Fibroblast of villous mesenchyme (primary cell): Measurements from ENCODE around the gene SORCS3. TPM values are rescaled to one million over a fixed set of nuclear protein-coding genes. Genes with fewer than 3 reads are reported as not detected.

Source experiments
- DNase-seq: peaks from one replicate; pipeline ENCODE4 v3.0.0-alpha.2; 2010; ENCODE audit warnings: low read depth
- H3K4me3 ChIP-seq: 2 replicates; pipeline ENCODE4 v1.5.1; 2011; ENCODE audit warnings: low read depth, mild to moderate bottlenecking, low read length
- CTCF ChIP-seq: IDR thresholded peaks from 2 replicates; pipeline ENCODE4 v1.5.1; 2012; ENCODE audit warnings: low read depth, mild to moderate bottlenecking, low read length; ENCODE audit not compliant: insufficient read depth
- total RNA-seq: library from RNA; depleted of rRNA; stranded (reverse); fragments of >200 nt; gene quantifications from 2 replicates; pipeline ENCODE4 v1.2.3, GENCODE V29; 2012

Gene SORCS3
- total RNA-seq, 1 donor, result not detected

- no peak overlapping the region for H3K4me3 ChIP-seq
- no peak for DNase-seq
- no peak for TF ChIP-seq CTCF
Measured at GRCh38 chr10:105210546-105210945, 569.5 kb downstream of the SORCS3 start.

GRCh38 chr10:105237685-105238084 is 596.6 kb downstream of the SORCS3 start:
- no peak overlapping the region for H3K4me3 ChIP-seq
- TF ChIP-seq CTCF, result no peak
- no peak for DNase-seq

GRCh38 chr10:105239311-105240219 is 598.5 kb downstream of the SORCS3 start:
- no peak overlapping the region for H3K4me3 ChIP-seq
- DNase-seq, result no peak
- no peak for TF ChIP-seq CTCF

- no peak for DNase-seq
Measured at GRCh38 chr10:105241254-105241653, 600.2 kb downstream of the SORCS3 start.

GRCh38 chr10:105243381-105243780 is 602.3 kb downstream of the SORCS3 start:
- DNase-seq, result no peak
- no peak for TF ChIP-seq CTCF
- no peak overlapping the region for H3K4me3 ChIP-seq

More at GRCh38 chr10:105241254-105241653, 600.2 kb downstream of the SORCS3 start:
- H3K4me3 ChIP-seq, result no peak overlapping the region
- no peak for TF ChIP-seq CTCF

- TF ChIP-seq CTCF, result no peak
- no peak for DNase-seq
- no peak overlapping the region for H3K4me3 ChIP-seq
Measured at GRCh38 chr10:105243825-105244224, 602.7 kb downstream of the SORCS3 start.
